NCI-H460 (cell line): ENCODE data around the gene OR4C45. TPM values are rescaled to one million over a fixed set of nuclear protein-coding genes. Genes with fewer than 3 reads are reported as not detected.

Experiments
- total RNA-seq: library from RNA; depleted of rRNA; stranded (reverse); fragments of >200 nt; shearing (Covaris generic); gene quantifications from 2 replicates; pipeline ENCODE4 v1.2.3, GENCODE V29; 2014; rRNA removed

The OR4C45 gene
- total RNA-seq, 1 experiment from 2014 or later = not detected

Other genes starting within 250 kb of the OR4C45 start
- not detected in 2 replicates for gene OR4C13, start 80.5 kb upstream of the OR4C45 start, total RNA-seq
- not detected in 2 replicates for gene OR4C12, start 50.3 kb upstream of the OR4C45 start, total RNA-seq